OCI-LY1 (cell line): ENCODE data around the gene FOXM1.

Experiments used
- H2AFZ ChIP-seq: fragments of 200-600 bp; sonication (generic), shearing (Covaris generic); 2 replicates; pipeline ENCODE4 v1.6.0; 2014; ENCODE audit warnings: antibody characterized with exemption, mild to moderate bottlenecking, low read length
- H3F3A ChIP-seq: fragments of 200-600 bp; sonication (generic), shearing (Covaris generic); 2 replicates; pipeline ENCODE4 v1.6.0; 2014; ENCODE audit warnings: mild to moderate bottlenecking, antibody characterized with exemption, low read length, moderate library complexity; ENCODE audit not compliant: insufficient read depth
- H3K27ac ChIP-seq: fragments of 200-600 bp; sonication (generic); 2 replicates; pipeline ENCODE4 v1.5.1; 2014; ENCODE audit warnings: low read length, mixed run types, mild to moderate bottlenecking, low read depth; ENCODE audit not compliant: poor library complexity, severe bottlenecking
- H3K27me3 ChIP-seq: fragments of 200-600 bp; sonication (generic); 2 replicates; pipeline ENCODE4 v1.6.0; 2014; ENCODE audit warnings: antibody characterized with exemption, mild to moderate bottlenecking, low read length, moderate library complexity; ENCODE audit not compliant: insufficient read depth
- H3K36me3 ChIP-seq: fragments of 200-600 bp; sonication (generic); 2 replicates; pipeline ENCODE4 v1.6.1; 2014; ENCODE audit warnings: mild to moderate bottlenecking, antibody characterized with exemption, low read length, moderate library complexity, mixed read lengths; ENCODE audit not compliant: insufficient read depth
- H3K4me1 ChIP-seq: fragments of 200-600 bp; sonication (generic); 2 replicates; pipeline ENCODE4 v1.5.1; 2014; ENCODE audit warnings: mild to moderate bottlenecking, low read length, moderate library complexity; ENCODE audit not compliant: insufficient read depth, severe bottlenecking
- H3K4me2 ChIP-seq: fragments of 200-600 bp; sonication (generic), shearing (Covaris generic); 2 replicates; pipeline ENCODE4 v1.6.1; 2014; ENCODE audit warnings: low read length
- H3K4me3 ChIP-seq: fragments of 200-600 bp; sonication (generic); 2 replicates; pipeline ENCODE4 v1.5.1; 2014; ENCODE audit warnings: low read length, low read depth, mild to moderate bottlenecking, mixed read lengths; ENCODE audit not compliant: poor library complexity, severe bottlenecking
- H3K79me2 ChIP-seq: fragments of 200-600 bp; shearing (Covaris generic); 2 replicates; pipeline ENCODE4 v1.6.1; 2016; ENCODE audit warnings: mixed run types, low read length, mixed read lengths; ENCODE audit not compliant: insufficient read depth
- H3K9ac ChIP-seq: fragments of 200-600 bp; sonication (generic), shearing (Covaris generic); 2 replicates; pipeline ENCODE4 v1.6.1; 2014; ENCODE audit warnings: mild to moderate bottlenecking, low read length, mixed read lengths
- H3K9me2 ChIP-seq: fragments of 200-600 bp; sonication (generic), shearing (Covaris generic); 2 replicates; pipeline ENCODE4 v1.6.1; 2014; ENCODE audit warnings: low read depth, mild to moderate bottlenecking, low read length, mixed read lengths
- H3K9me3 ChIP-seq: fragments of 200-600 bp; shearing (Covaris generic); 2 replicates; pipeline ENCODE4 v1.6.1; 2014; ENCODE audit warnings: low read length, mixed read lengths
- H4K20me1 ChIP-seq: fragments of 200-600 bp; sonication (generic), shearing (Covaris generic); 2 replicates; pipeline ENCODE4 v1.6.0; 2016; ENCODE audit warnings: mild to moderate bottlenecking, low read length; ENCODE audit not compliant: insufficient read depth
- EZH2 ChIP-seq: fragments of 200-600 bp; sonication (generic), shearing (Covaris generic); IDR thresholded peaks from 2 replicates; pipeline ENCODE4 v1.8.0; 2017; ENCODE audit warnings: borderline replicate concordance, mixed run types, mild to moderate bottlenecking, antibody characterized with exemption, low read length, moderate library complexity, mixed read lengths
- TF ChIP-seq, protein P1 (sequence below): fragments of 200-600 bp; sonication (generic), shearing (Covaris generic); IDR thresholded peaks from 2 replicates; pipeline ENCODE4 v1.5.1; 2017; ENCODE audit warnings: mild to moderate bottlenecking, antibody characterized with exemption, low read length, moderate library complexity, mixed read lengths

The FOXM1 gene

DNA sequence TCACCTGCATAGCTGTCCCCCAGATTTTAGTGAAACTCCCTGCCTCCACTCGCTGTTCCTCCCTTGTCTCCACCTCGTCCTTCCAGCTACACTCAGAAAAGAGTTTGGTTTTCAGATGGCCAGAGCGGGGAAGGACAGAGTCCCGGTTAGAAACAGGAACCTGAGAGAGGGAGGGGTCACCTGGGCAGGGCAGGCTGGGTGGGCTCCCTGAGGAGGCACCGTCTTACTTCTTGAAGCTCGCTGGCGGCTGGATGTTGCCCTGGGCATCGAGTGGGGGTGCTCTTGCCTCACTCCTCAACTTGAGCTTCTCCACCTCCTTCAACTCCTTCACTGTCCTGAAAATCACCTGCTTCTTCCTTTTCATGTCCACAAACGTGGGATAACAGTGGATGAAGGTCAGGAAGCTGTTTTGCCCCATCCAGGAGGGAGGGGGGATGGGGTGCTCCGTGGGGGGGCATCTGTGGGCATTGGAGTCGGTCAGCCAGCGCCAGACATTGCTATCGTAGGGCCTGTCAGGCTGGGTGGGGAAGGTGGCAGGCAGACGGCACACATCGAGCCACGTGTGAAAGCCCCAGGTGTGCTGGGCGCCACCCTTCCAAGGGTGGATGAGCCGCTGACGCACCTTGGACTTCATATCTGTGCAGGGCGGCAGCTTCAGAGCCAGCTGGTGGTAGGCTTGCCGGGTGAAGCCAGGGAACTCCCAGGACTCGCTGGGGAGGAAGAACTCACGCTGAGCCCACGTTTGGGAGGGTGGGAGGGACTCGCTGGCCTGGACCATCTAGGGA lies 22.1 kb downstream of the FOXM1 start:
- Histone ChIP-seq H3K4me2 (no peak overlapping the region), H3K79me2 (no peaks in the 10 kb centered on the region), H3K27ac (no peak overlapping the region), H3K9me3 (no peaks in the 10 kb centered on the region), H3K9me2 (no peaks in the 10 kb centered on the region), H3K4me1 (no peaks in the 10 kb centered on the region), H3K9ac (no peak overlapping the region), H4K20me1 (no peaks in the 10 kb centered on the region), H3K27me3 (no peaks in the 10 kb centered on the region), H3K36me3 (peaks cover 22% of the 10 kb centered on the region), H2AFZ (no peak overlapping the region), H3K4me3 (no peak overlapping the region), H3F3A (no peaks in the 10 kb centered on the region)
- TF ChIP-seq, protein P1, sequence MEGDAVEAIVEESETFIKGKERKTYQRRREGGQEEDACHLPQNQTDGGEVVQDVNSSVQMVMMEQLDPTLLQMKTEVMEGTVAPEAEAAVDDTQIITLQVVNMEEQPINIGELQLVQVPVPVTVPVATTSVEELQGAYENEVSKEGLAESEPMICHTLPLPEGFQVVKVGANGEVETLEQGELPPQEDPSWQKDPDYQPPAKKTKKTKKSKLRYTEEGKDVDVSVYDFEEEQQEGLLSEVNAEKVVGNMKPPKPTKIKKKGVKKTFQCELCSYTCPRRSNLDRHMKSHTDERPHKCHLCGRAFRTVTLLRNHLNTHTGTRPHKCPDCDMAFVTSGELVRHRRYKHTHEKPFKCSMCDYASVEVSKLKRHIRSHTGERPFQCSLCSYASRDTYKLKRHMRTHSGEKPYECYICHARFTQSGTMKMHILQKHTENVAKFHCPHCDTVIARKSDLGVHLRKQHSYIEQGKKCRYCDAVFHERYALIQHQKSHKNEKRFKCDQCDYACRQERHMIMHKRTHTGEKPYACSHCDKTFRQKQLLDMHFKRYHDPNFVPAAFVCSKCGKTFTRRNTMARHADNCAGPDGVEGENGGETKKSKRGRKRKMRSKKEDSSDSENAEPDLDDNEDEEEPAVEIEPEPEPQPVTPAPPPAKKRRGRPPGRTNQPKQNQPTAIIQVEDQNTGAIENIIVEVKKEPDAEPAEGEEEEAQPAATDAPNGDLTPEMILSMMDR: no peak
- no peak for TF ChIP-seq EZH2

DNA sequence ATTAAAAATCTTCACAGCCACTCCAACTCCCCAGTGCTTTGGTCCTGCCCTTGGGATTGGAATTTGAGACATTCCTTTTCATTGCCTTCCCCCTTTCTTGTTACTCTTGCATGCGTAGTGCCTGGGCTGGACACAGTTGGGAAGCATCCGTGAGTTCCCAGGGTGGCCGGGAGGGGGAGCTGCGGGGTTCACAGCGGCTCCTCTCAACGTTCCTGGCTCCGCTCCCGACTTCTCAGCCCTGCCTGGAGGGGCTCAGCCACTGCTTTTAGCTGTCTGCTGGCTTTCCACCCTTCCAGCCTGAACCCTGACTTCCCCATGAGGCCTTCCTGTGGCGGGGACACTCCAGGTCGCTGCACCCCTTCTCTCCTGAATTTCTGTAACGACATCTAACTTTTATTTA lies 23.3 kb downstream of the FOXM1 start:
- Histone ChIP-seq H3K9ac (no peak overlapping the region), H3K4me1 (no peaks in the 10 kb centered on the region), H4K20me1 (no peaks in the 10 kb centered on the region), H3K27me3 (no peaks in the 10 kb centered on the region), H3K27ac (no peak overlapping the region), H3K9me2 (no peaks in the 10 kb centered on the region), H3K4me2 (no peak overlapping the region), H3K36me3 (peaks cover 10% of the 10 kb centered on the region), H3K4me3 (no peak overlapping the region), H3F3A (no peaks in the 10 kb centered on the region), H3K79me2 (no peaks in the 10 kb centered on the region), H2AFZ (no peak overlapping the region), H3K9me3 (no peaks in the 10 kb centered on the region)
- TF ChIP-seq, protein P1: peak; percentile 77
- TF ChIP-seq EZH2: no peak

DNA sequence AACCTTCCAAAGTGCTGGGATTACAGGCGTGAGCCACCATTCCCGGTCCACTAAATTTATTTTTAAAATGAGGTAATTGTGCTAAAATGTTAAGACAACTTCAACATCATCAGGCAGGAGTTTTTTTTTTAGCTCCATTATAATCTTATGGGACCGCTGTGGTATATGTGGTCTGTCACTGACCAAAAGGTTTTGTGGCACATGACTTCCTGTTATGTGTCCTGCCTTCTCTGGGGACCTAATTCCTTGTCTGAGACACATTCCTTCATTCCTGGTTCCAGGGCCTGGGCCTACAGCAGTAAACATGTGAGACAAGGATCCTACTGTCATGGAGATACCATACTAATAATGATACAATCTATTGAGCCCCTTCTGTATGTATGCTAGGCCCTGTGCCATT lies 25.0 kb downstream of the FOXM1 start:
- no peaks in the 10 kb centered on the region for H3K27me3 ChIP-seq

More for the DNA sequence above, 25.0 kb downstream of the FOXM1 start:
- no peaks in the 10 kb centered on the region for H3K79me2 ChIP-seq
- no peak overlapping the region for H2AFZ ChIP-seq
- H3K9ac ChIP-seq: no peak overlapping the region
- H3F3A ChIP-seq: no peaks in the 10 kb centered on the region
- H3K27ac ChIP-seq: no peak overlapping the region
- no peak overlapping the region for H3K4me2 ChIP-seq
- H3K9me2 ChIP-seq: no peaks in the 10 kb centered on the region
- H3K9me3 ChIP-seq: no peaks in the 10 kb centered on the region
- no peak overlapping the region for H3K4me3 ChIP-seq
- no peaks in the 10 kb centered on the region for H3K36me3 ChIP-seq
- no peaks in the 10 kb centered on the region for H3K4me1 ChIP-seq
- TF ChIP-seq, protein P1: no peak
- TF ChIP-seq EZH2: no peak
- H4K20me1 ChIP-seq: no peaks in the 10 kb centered on the region
